Embryonic facial prominence (tissue), 1 donor: Measurements from ENCODE around the gene FIGNL1.

Experiments used
- DNase-seq: peaks from one replicate; pipeline ENCODE4 v3.0.0-alpha.2; 2016; ENCODE audit errors: extremely low spot score

Gene FIGNL1

DNA sequence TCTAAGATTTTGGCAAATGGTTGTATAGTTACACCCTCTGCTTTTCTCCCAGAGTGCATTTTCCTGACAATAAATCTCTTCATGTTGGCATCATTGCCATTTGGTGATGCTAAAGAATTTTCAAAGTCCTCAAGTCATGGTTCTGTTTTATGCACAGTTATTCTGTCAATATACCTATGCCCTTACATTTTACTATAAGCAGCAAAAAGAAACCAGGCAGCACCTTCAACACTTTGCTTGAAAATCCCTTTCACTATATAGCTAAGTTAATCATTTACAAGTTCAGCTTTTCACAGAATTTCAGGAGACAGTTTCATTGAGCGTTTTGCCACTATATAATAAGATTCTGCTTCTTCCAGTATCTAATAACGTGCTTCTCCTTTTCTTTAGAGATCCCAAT is 22.6 kb downstream of the FIGNL1 start:
- DNase-seq = no peak

GRCh38 chr7:50426280-50427045 is 23.7 kb downstream of the FIGNL1 start:
- DNase-seq = no peak

GRCh38 chr7:50425318-50425717 is 24.8 kb downstream of the FIGNL1 start:
- no peak for DNase-seq

DNA sequence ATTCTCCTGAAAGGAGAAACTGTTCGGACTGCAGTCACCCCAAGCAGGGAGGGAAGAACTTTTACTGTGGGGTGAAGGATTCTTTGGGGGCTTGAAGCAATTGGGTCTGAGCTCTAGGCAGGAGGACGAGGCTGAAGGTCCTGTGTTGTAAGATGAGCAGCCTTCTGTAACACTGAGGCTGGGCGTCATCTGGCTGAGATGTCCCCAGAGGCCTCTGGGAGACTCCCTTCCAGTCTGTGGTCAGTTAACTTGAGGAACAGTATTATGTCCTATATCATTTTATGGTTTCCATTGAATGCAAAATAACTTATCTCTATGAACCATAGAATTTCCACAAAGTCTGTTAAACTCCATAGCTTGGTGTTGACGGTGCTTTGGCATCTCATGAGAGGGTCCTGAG is 26.3 kb downstream of the FIGNL1 start:
- DNase-seq = no peak

DNA sequence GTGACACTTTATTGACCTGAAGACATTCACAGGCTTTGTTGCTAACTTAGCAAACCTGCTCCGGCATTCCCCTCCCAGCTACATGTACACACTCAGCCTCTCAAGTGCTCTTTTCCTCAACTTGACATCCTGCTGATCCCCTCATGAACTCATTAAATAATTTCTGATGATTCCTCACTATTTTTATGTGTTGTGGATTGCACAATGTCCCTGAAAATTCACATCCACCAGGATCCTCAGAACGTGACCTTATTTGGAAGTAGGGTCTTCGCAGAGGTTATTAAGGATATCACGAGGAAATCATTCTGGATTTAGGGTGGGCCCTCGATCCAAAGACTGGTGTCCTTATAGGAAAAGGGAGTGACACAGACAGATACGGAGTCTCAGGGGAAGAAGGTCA is 27.3 kb downstream of the FIGNL1 start:
- no peak for DNase-seq

DNA sequence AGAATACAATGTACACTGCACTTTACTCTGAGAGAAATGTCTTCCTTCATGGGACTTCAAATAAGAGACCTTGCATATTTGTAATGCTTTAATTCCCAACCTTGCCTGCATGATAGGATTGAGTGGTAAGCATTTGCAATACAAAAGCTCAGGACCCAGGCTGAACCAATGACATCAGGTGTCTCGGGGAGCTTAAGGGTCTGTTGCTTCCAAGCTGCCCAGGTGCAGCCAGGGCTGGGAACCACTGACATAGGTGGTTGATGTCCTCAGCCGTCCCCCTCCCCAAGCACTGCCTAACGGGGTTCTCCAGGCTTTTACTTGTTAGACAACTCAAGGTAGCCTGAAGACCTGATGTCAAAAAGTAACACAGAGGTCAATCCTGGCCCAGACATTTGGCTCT is 29.1 kb downstream of the FIGNL1 start:
- no peak for DNase-seq

DNA sequence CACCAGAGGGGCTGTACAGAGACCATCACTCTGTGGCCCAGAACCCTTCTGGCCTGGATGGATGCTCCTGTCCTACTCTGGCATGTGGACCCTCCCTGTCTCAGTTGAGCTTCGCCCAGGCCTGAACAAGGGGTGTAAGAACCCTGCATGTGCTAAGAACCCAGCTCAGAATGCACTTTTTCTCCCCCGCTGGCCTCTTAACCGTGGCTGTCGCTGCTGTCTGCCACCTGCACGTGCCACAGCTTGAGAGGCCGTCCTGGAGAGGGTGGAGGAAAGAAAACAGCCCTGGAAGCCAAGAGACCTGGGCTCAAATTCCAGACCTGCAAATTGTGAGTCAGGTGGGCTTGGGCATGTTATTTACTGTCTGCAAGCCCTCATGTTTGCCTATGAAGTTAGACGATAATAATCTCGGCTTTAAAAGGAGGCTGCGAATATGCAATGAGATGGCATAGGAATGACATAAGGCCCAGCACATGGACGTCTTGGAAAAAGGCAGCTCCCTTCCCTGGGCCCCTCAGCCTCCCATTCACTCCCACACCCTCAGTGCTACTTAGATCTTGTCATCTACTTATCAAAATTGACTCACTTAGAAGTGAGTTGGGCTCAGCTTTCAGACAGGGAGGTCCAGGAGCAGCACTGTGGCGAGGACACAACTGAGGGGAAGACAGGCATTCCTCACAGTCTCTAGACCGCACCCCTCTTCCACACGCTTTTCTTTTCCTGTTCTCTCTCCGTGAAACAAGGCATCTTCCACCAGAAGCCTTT is 31.4 kb downstream of the FIGNL1 start:
- DNase-seq = no peak

DNA sequence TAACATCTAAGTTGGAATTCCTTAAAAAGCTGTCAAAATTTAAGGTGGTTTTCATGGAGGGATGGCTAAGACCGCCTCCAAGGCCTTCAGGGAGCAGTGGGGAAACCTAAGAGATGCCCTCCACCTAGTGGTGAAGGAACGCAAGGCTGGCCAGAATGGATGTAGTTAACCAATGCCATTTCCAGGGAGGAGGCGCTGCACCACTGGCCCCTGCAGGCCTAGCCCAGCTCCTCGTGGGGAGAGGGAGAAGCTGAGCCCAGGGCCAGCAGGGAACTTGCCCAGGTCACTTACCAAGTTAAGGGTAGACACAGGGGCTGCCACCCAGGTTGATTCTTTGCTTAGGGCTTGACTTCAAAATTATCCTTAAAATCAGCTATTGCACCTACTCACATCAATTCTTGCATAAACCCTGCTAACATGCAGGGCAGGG is 32.0 kb downstream of the FIGNL1 start:
- peak; percentile 30 for DNase-seq

DNA sequence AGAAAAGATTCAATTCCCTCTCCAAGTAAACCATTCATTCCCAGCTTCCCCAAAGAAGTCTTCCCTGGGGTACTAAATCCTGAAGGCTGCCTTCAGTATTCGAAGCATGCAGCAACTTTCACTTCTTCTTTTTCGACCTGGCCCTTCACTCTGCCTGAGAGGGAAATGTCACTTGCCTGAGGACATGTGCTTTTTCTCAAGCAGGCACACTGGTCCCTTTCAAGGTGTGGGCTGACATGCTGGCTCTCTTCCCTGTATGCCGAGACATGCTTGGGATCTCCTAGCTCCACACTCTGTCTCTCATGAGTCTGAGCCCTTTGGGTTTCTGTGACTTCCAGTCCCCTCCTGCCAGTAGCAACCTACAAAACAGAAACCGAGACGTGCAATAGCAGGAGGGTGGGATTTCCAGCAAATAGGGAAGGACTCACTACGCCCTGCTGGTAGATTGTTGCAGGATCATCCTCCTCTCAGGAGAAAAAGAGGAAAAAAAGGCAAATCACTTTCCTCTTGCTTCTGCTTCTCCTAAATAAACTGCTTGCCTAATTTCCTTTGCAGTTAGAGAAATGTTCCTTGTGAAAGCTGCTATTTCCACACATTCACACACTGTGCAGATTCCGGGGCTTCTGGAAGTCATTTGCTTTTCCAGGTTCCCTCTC is 33.5 kb downstream of the FIGNL1 start:
- DNase-seq = no peak

GRCh38 chr7:50415844-50416364 is 34.2 kb downstream of the FIGNL1 start:
- DNase-seq = no peak

DNA sequence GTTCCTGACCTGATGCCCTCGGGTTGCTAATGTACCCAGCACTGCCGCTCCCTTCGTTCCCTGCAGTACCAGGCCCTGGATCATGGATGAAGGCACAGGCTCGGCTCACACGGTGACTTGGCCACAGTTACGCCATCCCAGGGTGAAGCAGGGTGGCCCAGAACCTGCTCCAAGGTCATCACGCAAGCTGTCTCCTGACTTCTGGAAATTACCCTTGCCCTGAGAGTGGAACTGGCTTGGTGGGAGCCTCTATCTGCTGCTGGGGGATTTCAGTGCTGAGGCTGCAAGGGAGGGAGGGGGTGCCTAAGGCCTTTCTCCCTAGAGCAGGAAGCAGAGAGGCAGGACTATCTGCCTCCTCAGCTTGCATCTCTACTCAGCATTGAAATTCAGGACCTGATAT is 36.6 kb downstream of the FIGNL1 start:
- DNase-seq = no peak

DNA sequence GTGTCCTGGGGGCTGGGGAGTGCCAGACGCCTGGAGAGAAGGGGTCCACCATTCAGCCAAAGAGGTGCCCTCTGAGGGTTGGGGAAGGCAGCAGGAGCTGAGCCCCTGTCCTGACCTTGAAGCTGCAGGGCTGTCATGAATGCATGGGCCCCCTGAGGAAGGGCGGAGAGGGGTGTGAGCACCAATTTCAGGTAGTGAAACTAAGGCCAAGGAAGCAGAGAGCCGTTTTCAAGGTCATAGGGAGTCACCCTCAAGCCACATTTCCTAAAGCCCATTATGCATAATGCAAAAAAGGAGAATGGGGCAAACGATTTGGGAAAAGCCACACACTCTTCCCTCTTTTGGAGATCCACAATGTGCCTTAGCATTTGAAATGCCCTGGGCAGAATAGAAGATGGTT is 37.2 kb downstream of the FIGNL1 start:
- no peak for DNase-seq

DNA sequence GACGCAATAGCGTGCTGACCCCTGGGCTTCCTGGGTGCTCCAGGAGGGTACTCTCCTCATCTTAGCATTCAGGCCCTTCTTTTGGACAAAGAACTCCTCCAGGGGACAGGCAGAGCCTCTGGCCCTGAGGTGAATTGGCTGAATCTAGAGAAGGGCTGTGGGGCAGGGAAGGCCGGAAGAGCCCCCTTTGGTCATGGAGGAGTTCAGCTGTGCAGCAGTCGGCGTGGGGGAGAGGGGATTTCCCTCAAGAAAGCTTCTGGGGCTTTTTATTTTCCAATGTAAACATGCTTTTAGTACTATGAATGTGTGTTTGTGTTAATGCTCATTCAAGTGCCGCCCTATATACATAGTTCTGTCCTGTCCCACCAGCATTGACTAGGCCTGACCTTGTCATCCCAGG is 38.8 kb downstream of the FIGNL1 start:
- DNase-seq = no peak

DNA sequence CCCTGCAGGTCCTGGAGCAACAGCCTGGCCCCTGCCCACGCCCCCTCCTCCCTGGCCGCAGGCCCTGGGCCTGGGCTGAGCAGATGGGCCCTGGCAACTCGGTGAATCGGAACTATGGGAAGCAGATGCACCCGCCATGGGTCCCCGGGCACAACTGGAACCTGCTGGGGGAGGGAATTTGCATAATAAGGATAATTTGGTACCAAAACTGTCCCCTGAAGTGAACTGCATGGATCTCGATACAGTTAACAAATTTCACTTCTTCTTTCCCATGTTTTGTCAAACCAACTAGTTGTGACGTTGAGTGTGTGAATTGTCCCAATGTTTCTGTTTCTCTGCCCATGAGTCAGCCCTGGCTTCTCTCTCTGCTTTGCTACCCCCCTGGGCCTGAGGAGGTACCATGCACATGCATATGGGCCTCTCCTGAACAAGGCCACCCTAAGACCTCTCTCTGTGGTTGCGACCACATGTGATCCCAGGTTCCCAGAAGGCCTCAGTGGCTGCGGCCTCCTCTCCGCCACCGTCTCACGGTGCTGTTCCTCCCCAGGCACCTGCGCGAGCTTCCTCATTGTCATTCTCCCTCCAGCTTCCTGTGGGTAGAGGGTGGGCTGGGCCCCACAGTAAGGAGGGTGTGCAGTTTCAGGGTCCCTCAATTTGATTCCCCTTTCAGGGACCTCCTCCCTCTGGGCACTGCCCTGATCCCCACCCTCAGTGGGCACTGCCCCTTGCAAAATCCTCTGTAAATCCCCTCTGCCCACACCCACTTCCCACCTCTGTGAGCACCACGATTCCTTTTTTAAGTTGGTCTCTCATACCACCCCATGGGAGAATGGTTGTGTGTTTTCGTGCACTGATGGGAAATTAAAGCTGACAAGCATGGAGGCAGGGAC is 40.0 kb downstream of the FIGNL1 start:
- DNase-seq = no peak

DNA sequence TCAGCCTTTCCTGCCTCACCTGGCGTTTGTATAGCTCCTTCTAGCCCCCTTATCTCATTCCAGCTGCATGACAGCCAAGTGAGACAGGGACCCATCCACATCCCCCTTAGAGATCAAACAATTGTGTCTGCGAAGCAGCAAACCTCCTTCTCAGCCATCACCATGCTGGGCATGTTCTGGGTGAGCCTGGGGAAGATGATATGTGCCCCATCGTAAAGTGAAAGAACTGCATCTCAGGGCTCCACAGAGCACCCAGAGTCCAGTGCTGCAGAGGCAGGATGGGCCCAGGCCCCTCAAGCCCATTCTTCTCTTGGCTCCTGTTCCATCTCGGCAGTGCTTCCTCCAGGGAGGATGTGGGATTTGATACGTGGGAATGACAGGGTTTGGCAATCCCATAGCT is 43.2 kb downstream of the FIGNL1 start:
- no peak for DNase-seq

DNA sequence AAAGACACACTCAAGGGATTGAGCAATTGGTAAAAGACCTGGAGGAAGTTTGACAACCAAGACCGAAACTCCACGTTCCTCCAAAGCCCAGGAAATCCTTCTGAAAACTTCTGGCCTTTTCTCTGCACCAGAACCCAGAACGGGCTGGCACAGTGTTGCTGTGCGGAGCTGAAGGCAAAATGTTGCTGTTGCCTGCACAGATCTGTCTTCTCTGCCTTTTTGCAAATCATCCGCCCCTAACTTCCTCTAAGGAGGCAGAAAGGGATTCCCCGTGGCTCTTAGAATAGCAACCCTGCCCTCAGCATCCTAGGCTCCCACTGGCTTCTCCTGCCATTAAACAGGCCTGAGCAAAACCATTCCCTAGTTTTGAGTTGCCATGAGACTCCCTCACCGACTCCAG is 44.9 kb downstream of the FIGNL1 start:
- no peak for DNase-seq

DNA sequence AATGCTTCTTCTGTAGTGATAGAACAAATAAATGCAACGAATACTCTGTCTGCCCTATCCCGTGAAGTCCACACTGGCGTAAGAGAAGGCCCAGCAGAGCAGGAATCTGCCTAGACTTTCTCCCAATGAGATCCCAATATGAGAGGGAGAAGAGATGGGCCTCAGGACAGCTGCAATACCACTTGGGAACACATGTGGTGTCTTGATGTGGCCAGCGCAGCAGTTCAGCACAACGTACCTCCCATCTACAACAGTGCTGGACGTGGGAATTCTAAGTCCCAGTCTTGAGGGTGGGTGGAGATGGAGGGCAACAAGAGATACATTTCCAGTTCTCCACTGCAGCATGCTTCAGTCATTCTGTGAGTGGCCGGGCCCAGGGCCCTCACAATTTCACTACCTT is 45.8 kb downstream of the FIGNL1 start:
- DNase-seq = no peak

GRCh38 chr7:50400114-50400513 is 50.0 kb downstream of the FIGNL1 start:
- DNase-seq = no peak

GRCh38 chr7:50399635-50400034 is 50.5 kb downstream of the FIGNL1 start:
- DNase-seq = no peak

DNA sequence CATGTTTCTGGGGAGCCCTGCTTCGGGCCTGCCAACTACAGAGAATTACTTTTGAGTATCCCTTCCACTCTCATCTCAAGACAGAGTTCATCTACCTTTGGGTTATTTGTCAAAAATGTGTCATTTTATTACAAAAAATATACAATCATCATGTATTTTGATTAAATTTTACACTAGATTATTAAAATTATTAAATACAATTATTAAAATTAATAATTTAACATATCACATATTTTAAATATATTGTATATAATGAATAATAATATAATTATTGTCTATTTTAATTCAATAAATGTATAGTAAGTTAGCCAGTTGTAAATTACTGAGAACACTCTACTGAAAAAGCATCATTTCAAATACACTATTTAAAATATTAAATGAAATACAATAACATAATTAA is 50.9 kb downstream of the FIGNL1 start:
- DNase-seq = no peak

GRCh38 chr7:50397971-50398324 is 52.2 kb downstream of the FIGNL1 start:
- DNase-seq = no peak
